ENCODE data around the gene SCRT2. TPM values are rescaled to one million over a fixed set of nuclear protein-coding genes. Genes with fewer than 3 reads are reported as not detected.

SCRT2 gene
- total and polyA plus RNA-seq, 9 of the 15 experiments (the other 6 are each of a cell fraction or from before 2014, with no cell fraction given), result 0.04 to 0.75 (median 0.13) TPM; not detected in 2

GRCh38 chr20:653590-654416 lies 21.8 kb downstream of the SCRT2 start (continued):
- no peak for TF ChIP-seq DIDO1 (tag; IDR thresholded peaks at IDR 0.05; ENCODE audit: low read depth)
- no peak for TF ChIP-seq YBX1 (IDR thresholded peaks at IDR 0.05)
- peak in 1 of 2 experiments; percentile 25; a peak in 1 of 4 replicates for TF ChIP-seq NRF1 (conservative IDR thresholded peaks at IDR 0.05 in 1 of 2, IDR thresholded peaks at IDR 0.05 in 1 of 2)
- no peak for TF ChIP-seq NR2C2 (CRISPR knock-in tag; IDR thresholded peaks at IDR 0.05)
- peak; percentile 16; the same call in 1 of the 2 replicates for TF ChIP-seq NR2C2 (tag; IDR thresholded peaks at IDR 0.05)
- peak; percentile 82; the same call in 1 of the 2 replicates for TF ChIP-seq HDGF (IDR thresholded peaks at IDR 0.05)
- TF ChIP-seq ZNF24 (IDR thresholded peaks at IDR 0.05), result peak; percentile 85
- TF ChIP-seq BRD9 (IDR thresholded peaks at IDR 0.05; ENCODE audit: low read depth, partially characterized antibody), result peak; percentile 88
- TF ChIP-seq FOXP4 (CRISPR knock-in tag; IDR thresholded peaks at IDR 0.05; ENCODE audit: borderline replicate concordance), result 0 out of 2 replicates have a peak, but pooled peaks have one; percentile 38
- TF ChIP-seq MNT (conservative IDR thresholded peaks at IDR 0.05), result 0 out of 4 replicates have a peak, but pooled peaks of 1 of the 2 experiments have one; percentile 20
- no peak for TF ChIP-seq CREBBP (IDR thresholded peaks at IDR 0.05; ENCODE audit: low read depth, low read length)
- TF ChIP-seq HCFC1 (IDR thresholded peaks at IDR 0.05; ENCODE audit: low read depth, low read length), result no peak
- no peak for TF ChIP-seq IRF1 (CRISPR knock-in tag; IDR thresholded peaks at IDR 0.05; ENCODE audit: borderline replicate concordance)
- no peak for TF ChIP-seq RBM14 (IDR thresholded peaks at IDR 0.05; ENCODE audit: borderline replicate concordance, insufficient read depth, low read depth, low read length)

Data from K562 (cell line).